GM19043 (cell line): ENCODE data around the gene DLGAP5.

Experiments used
- ATAC-seq: cut with Tn5 transposase; IDR thresholded peaks from one replicate; pipeline ENCODE4 v1.9.1; 2021; ENCODE audit warnings: low read depth; ENCODE audit not compliant: unreplicated experiment

DLGAP5 gene

DNA sequence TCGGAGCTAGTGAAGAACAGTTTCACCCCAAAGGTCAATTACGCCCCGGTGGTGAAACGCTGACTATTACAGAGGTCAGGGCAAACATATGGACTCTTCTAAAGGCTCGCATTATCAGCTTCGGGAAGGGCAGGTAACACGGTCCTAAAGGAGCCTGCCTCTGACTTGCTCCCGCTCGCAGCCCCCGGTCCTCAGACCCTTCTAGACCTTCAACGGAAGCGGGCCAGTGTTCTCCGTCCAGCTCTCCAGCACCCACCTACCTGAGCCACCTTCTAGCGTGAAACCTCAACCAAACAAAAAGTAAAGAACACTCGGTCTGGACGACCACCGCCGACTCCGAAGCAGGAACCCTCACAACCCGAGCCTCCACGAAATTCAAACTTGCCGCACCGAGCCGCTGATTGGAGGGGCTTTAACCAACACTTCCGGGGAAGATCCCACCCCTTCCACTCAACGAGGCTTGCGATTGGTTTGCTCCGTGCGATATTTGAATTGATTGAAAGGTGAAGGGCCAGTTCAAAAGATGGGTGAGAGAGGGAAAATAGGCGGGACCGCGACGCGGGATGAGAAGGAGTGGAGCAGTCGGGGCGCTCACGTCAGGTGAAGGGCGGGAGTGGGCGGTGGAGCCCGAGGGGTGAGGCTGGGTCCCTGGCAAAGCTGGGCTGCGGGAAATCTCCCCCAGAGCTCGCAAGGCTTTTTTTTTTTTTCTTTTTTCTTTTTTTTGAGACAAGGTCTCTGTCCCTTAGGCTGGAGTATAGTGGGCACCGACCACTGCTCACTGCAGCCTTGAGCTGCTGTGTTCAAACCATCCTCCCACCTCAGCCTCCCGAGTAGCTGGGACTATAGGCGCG, at the start of gene DLGAP5:
TSS of gene DLGAP5 (minus strand) at position 383 of the 851 bp plus-strand sequence. CDS start 2,406 bp downstream, outside the sequence.
- ATAC-seq: peak; percentile 95

GRCh38 chr14:55240526-55241178, 49.3 kb upstream of the DLGAP5 start:
- ATAC-seq: no peak

GRCh38 chr14:55239320-55239719, 47.9 kb upstream of the DLGAP5 start:
- no peak for ATAC-seq

DNA sequence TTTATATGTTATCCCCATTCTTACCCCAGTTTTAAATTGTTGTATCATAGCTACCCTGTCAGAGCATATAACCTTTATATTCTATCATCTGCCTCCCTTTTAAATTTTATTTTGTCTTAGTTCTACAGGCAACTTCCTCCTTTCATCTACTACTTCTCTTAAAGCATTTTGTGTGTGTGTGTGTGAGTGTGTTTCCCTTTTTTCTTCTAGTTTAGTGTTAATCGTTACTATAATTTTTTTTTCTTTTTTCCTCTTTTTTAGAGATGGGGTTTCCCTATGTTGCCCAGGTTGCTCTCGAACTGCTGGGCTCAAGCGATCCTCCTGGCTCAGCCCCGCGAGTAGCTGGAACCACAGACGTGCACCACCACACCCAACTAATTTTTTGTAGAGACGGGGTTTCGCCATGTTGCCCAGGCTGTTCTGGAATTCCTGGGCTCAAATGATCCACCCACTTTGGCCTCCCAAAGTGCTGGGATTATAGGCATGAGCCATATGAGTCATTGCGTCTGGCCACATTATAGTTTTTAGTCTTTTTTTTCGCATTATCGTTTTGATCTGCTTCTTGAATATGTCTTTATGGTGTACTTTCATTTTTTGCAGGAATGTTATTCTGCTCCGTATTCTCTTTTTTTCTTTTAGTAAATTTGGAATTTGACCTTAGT, 46.8 kb upstream of the DLGAP5 start:
- no peak for ATAC-seq

DNA sequence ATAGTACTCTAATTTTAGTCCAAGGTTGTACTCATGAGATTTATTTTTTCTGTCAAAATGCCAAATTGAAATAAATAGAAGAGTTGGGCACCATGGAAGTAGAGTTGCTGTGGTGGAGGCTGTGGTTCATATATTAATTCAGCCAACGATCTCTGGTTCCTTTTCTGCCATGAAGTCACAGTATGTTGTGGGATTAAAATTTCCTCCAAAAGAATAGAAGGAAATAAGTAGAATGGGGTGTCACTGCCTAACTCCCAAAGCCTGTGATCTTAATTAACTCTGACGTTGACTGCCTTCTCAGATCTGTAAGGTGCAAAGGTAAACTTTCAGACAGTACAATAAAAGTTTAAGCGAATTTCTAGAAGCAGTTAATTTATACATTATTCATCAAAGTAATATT, 42.2 kb upstream of the DLGAP5 start:
- no peak for ATAC-seq

DNA sequence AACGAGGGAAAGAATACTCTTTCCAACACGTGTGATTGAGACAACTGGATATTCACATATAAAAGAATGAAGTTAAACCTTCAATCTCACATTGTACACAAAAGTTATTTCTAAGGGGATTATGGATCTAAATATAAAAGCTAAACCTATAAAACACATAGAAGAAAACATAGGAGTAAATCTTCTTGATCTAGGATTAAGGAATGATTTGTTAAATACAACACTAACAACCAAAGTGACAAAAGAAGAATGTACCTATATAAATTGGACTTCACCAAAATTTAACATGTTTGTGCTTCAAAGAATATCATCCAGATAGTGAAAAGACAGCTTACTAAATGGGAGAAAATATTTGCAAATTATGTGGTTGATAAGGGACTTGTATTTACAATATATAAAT, 36.9 kb upstream of the DLGAP5 start:
- ATAC-seq: no peak

GRCh38 chr14:55223364-55223763, 32.0 kb upstream of the DLGAP5 start:
- no peak for ATAC-seq

DNA sequence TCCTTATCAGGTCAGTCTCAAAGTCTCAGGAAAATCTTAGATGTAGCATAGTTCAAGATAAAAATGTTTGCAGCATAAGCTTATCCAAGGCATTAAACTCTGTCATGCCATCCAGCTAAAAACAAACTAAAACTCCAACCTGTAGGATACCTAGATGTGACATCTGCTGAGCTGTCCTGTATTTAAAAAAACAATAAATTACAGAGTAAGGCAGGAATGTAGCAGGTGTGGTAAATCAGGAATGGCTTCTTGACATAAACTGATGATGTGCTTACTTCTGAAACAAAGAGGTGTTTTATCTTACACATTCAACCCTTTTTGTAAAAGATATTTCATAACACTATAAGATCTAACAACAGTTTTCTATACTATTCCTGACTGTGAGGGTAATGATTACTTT, 30.6 kb upstream of the DLGAP5 start:
- ATAC-seq: no peak

- no peak for ATAC-seq
Measured at GRCh38 chr14:55221186-55221585, 29.8 kb upstream of the DLGAP5 start.

GRCh38 chr14:55220230-55220629, 28.8 kb upstream of the DLGAP5 start:
- no peak for ATAC-seq

- no peak for ATAC-seq
Measured at GRCh38 chr14:55212634-55213033, 21.2 kb upstream of the DLGAP5 start.

DNA sequence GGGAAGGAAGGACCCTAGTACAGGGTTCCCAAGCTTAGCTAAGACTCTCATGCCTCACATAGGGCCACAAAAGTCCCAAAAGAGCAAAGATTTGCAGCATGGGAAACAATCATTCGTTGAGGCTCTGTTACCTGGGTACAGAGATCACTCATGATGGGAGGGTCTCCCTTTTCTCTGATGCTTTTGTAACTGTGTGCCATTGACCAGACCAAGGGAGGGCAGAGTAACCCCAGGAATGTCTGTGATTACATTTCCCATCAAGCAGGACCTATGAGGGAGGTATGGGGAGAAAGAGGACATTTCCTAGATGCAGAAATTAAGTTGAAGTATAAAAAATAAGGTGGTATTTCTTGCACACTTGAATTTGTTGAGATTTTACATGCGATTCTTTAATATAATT, 16.4 kb upstream of the DLGAP5 start:
- no peak for ATAC-seq

- no peak for ATAC-seq
Measured at GRCh38 chr14:55206175-55206693, 14.8 kb upstream of the DLGAP5 start.

DNA sequence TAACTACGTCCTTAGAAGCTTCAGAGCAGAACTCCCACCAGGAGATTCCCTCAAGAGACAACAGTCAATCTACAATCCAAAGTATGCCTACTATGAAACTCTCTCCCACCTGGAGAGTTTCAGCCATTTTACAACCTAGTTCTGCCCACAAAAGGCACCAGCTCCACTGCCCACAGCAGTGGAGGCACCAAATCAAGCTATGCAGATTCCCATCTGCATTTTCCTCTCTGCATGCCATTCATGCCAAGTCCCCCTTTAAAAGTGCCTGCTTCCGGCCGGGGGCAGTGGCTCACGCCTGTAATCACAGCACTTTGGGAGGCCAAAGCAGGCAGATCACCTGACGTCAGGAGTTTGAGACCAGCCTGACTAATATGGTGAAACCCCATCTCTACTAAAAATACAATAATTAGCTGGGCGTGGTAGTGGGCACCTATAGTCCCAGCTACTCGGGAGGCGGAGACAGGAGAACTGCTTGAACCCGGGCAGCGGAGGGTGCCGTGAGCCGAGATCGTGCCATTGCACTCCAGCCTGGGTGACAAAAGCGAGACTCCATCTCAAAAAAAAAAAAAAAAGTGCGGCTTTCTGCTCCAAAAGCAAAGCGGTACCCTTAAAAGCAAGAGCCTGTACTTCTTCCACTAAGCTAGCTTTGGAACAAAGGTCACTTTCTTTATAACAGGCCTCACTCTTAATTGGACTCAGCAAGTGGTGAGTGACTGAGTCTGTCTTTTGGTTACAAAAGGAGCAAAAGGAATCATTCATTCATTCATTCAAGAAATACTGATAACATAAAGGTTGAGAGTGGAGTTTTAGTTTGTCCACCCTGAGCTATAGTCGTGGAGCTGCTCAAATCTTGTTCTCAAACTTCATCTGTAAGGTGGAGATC, 10.1 kb upstream of the DLGAP5 start:
- ATAC-seq: no peak

DNA sequence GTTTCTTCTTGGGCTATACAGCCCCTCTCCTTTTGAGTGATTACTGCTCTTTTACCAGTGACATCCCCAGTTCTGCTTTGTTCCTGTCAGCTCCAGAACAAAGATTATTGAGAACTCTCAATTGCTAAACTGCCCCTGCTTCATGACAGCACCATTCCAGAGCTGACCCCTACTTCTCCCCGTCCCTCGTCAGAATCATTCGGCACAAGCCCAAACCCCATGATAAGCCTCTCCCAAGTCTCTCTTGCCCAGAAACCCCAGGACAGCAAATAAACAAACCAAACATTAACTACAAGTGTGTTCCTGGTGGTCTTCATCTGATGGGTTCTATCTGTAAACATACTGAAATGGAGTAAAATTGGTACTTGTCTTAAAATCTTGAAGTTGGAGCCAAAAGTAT, 9.3 kb upstream of the DLGAP5 start:
- no peak for ATAC-seq

GRCh38 chr14:55198749-55199148, 7.4 kb upstream of the DLGAP5 start:
- no peak for ATAC-seq

- ATAC-seq: no peak
Measured at GRCh38 chr14:55194656-55195355, 3.4 kb upstream of the DLGAP5 start.

DNA sequence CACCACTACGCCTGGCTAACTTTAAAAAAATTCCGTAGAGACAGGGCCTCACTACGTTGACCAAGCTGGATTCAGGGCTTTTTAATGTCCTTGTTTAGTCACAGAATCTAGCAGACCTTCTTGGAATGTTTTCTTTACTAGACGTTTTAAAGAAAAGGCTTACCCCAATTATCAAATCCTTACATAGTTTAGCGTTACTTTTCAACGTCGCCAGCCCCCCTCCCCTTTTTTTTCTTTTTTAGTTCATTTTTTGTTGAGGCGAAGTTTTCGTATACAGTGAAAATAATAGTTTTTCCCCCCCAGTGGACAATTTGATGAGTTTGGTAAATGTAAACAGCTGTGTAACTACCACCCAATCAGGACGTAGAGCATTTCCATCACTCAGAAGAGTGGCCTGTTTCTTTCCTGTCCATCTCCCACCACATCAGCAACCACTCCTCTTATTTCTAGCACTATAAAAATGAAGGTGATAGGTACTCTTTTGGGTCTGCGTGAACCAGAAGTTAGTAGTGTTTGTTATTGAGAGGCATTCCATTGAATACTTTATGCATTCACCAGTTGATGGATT, 753 bp upstream of the DLGAP5 start:
- no peak for ATAC-seq

DNA sequence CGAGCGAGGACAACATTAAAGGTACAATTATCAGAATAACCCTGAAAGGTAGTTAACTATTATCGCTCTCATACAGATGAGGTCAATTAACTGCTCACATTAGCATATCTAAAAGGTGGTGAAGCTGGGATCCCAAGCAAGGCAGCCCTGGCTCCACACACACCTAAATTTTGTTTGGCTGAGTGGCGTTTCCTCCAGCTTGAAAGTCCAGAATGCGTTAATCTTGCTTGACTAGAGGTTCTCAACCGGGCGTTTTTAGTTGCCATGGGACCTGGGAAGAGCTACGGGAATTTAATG, 531 bp downstream of the DLGAP5 start:
- ATAC-seq: peak; percentile 1
